SHP77 (cell line): ENCODE data around the gene HOOK2.

ENCODE experiments used
- DNase-seq, 2 experiments: peaks; one replicate each; lab custom pipeline; 2025; lab: John Stamatoyannopoulos, UW

The HOOK2 gene

GRCh38 chr19:12793290-12794195, 18.2 kb upstream of the HOOK2 start:
- DNase-seq, result peak; percentile 83 to 86

- no peak for DNase-seq
Observed at GRCh38 chr19:12792853-12793289, 17.5 kb upstream of the HOOK2 start.

- peak; percentile 49 to 76 for DNase-seq
Observed at GRCh38 chr19:12792051-12792852, 16.9 kb upstream of the HOOK2 start.

- DNase-seq, result peak; percentile 90 to 92
Observed at GRCh38 chr19:12791345-12792050, 16.1 kb upstream of the HOOK2 start, which contains the start of gene JUNB. JUNB (plus strand) TSS chr19:12791486; CDS start chr19:12791772, 286 bp downstream.

- DNase-seq, result no peak
Observed at GRCh38 chr19:12790628-12791344, 15.4 kb upstream of the HOOK2 start.

GRCh38 chr19:12789904-12790619, 14.7 kb upstream of the HOOK2 start:
- peak; percentile 85 to 93 for DNase-seq

- DNase-seq, result no peak
Observed at GRCh38 chr19:12789098-12789903, 13.9 kb upstream of the HOOK2 start.

- DNase-seq, result peak; percentile 19 to 71
Observed at GRCh38 chr19:12788682-12789097, 13.3 kb upstream of the HOOK2 start.

- no peak for DNase-seq
Observed at GRCh38 chr19:12788042-12788681, 12.8 kb upstream of the HOOK2 start.

- DNase-seq, result no peak
Observed at GRCh38 chr19:12787458-12787857, 12.1 kb upstream of the HOOK2 start.

GRCh38 chr19:12786952-12787351, 11.6 kb upstream of the HOOK2 start:
- DNase-seq, result no peak

- no peak for DNase-seq
Observed at GRCh38 chr19:12786141-12786870, 11.0 kb upstream of the HOOK2 start.

- no peak for DNase-seq
Observed at GRCh38 chr19:12785431-12786031, 10.2 kb upstream of the HOOK2 start.

GRCh38 chr19:12784871-12785430, 9.6 kb upstream of the HOOK2 start:
- DNase-seq, result no peak

- no peak for DNase-seq
Observed at GRCh38 chr19:12784394-12784870, 9.1 kb upstream of the HOOK2 start.

GRCh38 chr19:12783849-12784393, 8.6 kb upstream of the HOOK2 start:
- no peak for DNase-seq

- no peak for DNase-seq
Observed at GRCh38 chr19:12783291-12783848, 8.0 kb upstream of the HOOK2 start.
